Endometrial microvascular endothelial cells (primary cell): Measurements from ENCODE around the gene SNRPF. TPM values are rescaled to one million over a fixed set of nuclear protein-coding genes. Genes with fewer than 3 reads are reported as not detected.
"Not testable (repeated sequence)": the region's sequence is repeated elsewhere in the genome, so short reads cannot be mapped to it uniquely, and the experiment has no call there.

Experiments used
- in situ Hi-C: cut with HindIII; loops from 2 replicates; pipeline ENCODE4 v1.10.0; 2017; ENCODE audit warnings: low sequenced_read_pairs, low pct_unique_long_range_greater_than_20kb; ENCODE audit errors: inconsistent ontology term
- total RNA-seq: library from RNA; depleted of rRNA; stranded (reverse); fragments of >200 nt; gene quantifications from one replicate; pipeline ENCODE4 v1.2.3, GENCODE V29; 2015; ENCODE audit errors: inconsistent ontology term

SNRPF gene
- total RNA-seq, result 20.9 TPM

- in situ Hi-C loops, result no loop called here
These were observed at the start of gene SNRPF for GRCh38 chr12:95858451-95859343. Gene SNRPF, plus strand, starts transcription at chr12:95858952. Its CDS starts 122 bp downstream, at chr12:95859074.

GRCh38 chr12:95809000-95809680 lies 49.6 kb upstream of the SNRPF start:
- in situ Hi-C loops, result no loop called here

GRCh38 chr12:95810411-95810810 lies 48.3 kb upstream of the SNRPF start:
- in situ Hi-C loops, result no loop called here

- in situ Hi-C loops, result not testable (repeated sequence)
These were observed 46.6 kb upstream of the SNRPF start for GRCh38 chr12:95812155-95812554.

- in situ Hi-C loops, result no loop called here
These were observed 43.0 kb upstream of the SNRPF start for GRCh38 chr12:95815632-95816212.

GRCh38 chr12:95820096-95820703 lies 38.6 kb upstream of the SNRPF start:
- in situ Hi-C loops, result no loop called here

GRCh38 chr12:95829395-95829794 lies 29.4 kb upstream of the SNRPF start:
- in situ Hi-C loops, result no loop called here

GRCh38 chr12:95830335-95831089 lies 28.2 kb upstream of the SNRPF start:
- in situ Hi-C loops, result no loop called here

- in situ Hi-C loops, result no loop called here
These were observed 24.2 kb upstream of the SNRPF start for GRCh38 chr12:95834572-95834971.

GRCh38 chr12:95836185-95836609 lies 22.6 kb upstream of the SNRPF start:
- in situ Hi-C loops, result no loop called here

GRCh38 chr12:95836630-95837239 lies 22.0 kb upstream of the SNRPF start:
- in situ Hi-C loops, result no loop called here

- in situ Hi-C loops, result no loop called here
These were observed 21.3 kb upstream of the SNRPF start for GRCh38 chr12:95837240-95838038.

GRCh38 chr12:95838125-95838524 lies 20.6 kb upstream of the SNRPF start:
- in situ Hi-C loops, result no loop called here

- in situ Hi-C loops, result not testable (repeated sequence)
These were observed 16.3 kb upstream of the SNRPF start for GRCh38 chr12:95842426-95842825.

- in situ Hi-C loops, result no loop called here
These were observed 10.0 kb upstream of the SNRPF start for GRCh38 chr12:95848575-95849388.

- in situ Hi-C loops, result no loop called here
These were observed 7.1 kb upstream of the SNRPF start for GRCh38 chr12:95851606-95852005.

- in situ Hi-C loops, result no loop called here
These were observed 6.6 kb upstream of the SNRPF start for GRCh38 chr12:95852133-95852532.
